Adrenal gland (tissue), 5 donors: Measurements from ENCODE around the gene SNX11.

Experiments
- CTCF ChIP-seq, 6 experiments: fragments of 450-650 bp in 4 of 6; fragments of 200-600 bp in 2 of 6; sonication (generic) in 1 of 6; IDR thresholded peaks; 1 replicate in 5 of 6; 2 replicates in 1 of 6; pipeline versions ENCODE4 v1.5.1 to v1.8.0; 2016 to 2021; ENCODE audit warnings: antibody characterized with exemption in 6 of 6, mild to moderate bottlenecking in 2 of 6, moderate library complexity in 1 of 6
- POLR2A ChIP-seq, 2 donors: fragments of 450-650 bp; IDR thresholded peaks; one replicate each; pipeline ENCODE4 v1.6.1; 2017; ENCODE audit warnings: antibody characterized with exemption in 2 of 2, mild to moderate bottlenecking in 2 of 2, moderate library complexity in 1 of 2
- donor health status: DM: no; HTN: no; CAD: no.

- TF ChIP-seq CTCF (IDR thresholded peaks at IDR 0.05) (no peak), POLR2A (IDR thresholded peaks at IDR 0.05) (no peak)
These were observed 797 bp upstream of the SNX11 start for GRCh38 chr17:48106802-48107136.
